ENCODE data around the gene TRPM7.

GRCh38 chr15:50513001-50513400 is 173.6 kb downstream of the TRPM7 start:
- no peak for TF ChIP-seq CTCF (IDR thresholded peaks at IDR 0.05)
- no peak for TF ChIP-seq POLR2A (IDR thresholded peaks at IDR 0.05)
- TF ChIP-seq POLR2AphosphoS5 (IDR thresholded peaks at IDR 0.05): no peak
- TF ChIP-seq EP300 (IDR thresholded peaks at IDR 0.05; ENCODE audit: low read depth): no peak
